NCI-H1105 (cell line): ENCODE results near the gene COPS8.
A peak's percentile ranks its signal among the peaks of the same experiment; 100 is the strongest.

ENCODE experiments used
- DNase-seq: peaks from one replicate; lab custom pipeline; 2025; lab: John Stamatoyannopoulos, UW

COPS8 gene

DNA sequence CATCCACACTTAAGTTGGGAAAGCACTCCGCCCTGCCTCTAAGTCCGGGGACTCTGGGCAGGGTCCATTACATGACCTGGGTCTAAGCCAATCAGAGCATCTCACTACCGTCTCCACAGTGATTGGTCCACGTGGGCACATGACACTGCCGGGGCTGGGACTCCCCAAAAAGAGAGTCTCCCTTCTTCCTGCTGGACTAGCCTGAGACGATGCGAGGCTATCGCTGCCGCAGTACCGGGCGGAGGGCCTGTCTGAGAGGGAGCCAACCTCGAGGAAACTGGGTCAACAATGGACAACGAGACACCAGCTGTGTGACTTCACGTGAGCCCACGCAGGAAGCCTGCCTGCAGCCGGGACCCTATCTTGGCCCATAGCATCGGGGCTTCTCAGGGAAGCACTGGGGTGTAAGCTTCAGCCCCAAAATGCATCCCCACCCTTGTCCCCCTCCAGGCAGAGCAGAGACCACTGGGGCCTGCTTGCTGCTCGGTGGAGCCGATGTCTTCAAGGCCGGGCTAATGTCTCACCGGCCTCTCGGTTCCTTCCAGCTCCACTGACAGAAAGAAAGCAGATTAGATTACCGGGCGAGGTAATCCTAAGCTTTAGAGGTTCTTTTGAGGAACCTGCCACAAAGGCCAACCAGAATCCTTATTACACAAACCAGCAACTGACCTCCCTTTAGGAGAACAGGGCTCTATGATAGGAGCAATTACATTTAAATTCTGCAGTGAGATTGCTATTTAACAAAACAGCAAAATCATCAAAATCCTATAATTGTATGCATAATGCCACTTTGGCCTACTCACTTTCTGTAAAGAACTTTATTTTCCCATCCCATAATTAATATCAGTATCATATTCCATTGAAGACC lies 21.3 kb upstream of the COPS8 start:
- no peak for DNase-seq

DNA sequence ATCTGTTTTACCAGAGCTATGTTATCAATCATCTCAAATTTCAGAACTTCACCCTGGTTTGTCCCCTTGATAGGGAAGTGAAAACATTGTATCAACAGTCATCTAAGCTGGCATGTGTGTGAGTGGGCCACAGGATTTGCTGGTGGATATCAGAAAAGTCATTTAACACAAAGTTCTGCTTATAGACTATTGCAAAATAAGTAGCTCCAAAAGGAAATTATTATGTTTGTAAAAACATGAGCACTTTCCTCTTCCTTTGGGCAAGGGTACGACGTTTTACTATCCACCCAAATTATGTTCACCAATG lies 20.7 kb upstream of the COPS8 start:
- DNase-seq = no peak

DNA sequence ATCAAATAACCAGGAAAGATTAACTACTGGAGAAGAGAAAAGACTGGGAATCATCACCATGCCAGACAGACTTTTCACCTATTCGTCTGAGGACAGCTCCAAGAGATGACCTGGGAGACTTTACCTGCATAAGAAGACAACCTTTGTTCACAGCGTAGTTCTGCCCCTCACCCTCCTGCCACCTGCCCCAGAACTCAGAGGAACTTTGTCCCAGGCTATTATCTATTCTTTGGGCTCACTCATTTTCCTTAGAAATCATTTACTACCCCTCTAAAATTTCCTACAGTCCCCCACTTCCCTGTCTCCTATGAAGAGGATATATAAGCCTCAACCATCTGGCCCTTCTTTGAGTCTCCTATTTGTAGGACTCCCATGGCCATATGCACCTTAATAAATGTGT lies 19.3 kb upstream of the COPS8 start:
- DNase-seq = no peak

DNA sequence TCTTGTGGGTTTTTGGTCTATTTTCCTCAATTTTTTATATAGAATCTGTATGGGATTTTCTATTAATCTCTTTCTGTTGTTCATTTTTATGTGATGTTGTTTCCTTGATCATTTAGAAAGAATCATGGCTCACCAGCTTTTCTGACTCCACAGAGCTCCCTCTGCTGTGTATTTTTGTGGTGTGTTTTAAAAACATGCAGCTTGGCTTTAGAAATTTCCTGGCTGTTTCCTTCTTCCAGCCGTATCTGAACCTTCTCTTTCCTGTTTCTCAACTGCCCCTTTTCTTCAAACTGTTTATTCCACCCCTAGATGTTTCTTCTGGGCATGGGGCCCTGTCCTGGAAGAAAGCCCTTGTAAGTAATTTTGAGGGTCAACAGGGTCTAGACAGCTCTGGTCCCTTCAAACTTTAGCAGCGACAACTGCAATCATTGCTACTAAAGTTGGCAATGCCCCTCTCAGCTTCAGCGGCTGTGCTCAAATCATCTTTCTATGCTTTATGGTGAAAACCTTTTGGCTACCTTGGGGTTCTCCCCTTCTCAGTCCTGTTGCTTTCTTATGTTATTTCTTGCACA lies 17.6 kb upstream of the COPS8 start:
- no peak for DNase-seq

DNA sequence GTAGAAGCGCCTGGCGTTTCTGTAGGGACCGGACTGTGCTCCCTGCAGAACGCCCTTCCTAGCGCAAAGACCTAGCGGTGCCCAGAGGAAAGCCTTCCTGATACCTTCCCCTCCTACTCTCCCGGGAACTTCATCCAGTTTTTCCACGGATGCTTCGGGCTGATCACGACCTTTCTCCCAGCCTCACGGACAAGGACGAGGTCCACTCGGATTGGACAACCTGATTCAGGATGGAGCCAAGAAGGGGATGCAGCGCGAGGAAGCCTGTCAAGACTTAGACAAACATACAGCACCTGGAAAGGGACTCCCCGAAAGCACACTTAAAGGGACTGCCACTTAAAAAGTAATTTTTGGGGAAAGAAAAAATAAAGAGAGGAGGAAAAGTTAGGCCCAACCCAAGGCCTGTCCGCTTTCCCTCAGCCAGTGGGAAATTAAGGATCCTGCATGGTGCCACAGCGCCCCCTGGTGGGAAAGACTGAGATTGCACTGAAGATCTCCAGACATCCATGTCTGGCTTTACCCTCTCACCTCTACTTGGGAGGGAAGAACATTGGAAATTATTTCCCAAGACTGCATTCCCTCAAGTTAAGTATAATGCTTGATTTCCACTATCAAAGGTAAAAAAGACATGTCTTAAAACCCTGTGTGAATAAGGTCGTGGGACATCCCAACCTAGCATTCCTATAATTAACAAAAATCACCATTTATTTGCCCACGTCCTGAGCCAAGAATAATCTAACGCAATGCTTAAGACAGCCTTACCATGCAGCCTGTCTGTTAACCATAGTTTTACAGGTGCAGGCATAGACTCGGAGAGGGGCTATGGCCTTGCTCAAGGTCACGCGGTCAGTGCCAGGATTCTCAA lies 13.4 kb upstream of the COPS8 start:
- DNase-seq = peak; percentile 2

DNA sequence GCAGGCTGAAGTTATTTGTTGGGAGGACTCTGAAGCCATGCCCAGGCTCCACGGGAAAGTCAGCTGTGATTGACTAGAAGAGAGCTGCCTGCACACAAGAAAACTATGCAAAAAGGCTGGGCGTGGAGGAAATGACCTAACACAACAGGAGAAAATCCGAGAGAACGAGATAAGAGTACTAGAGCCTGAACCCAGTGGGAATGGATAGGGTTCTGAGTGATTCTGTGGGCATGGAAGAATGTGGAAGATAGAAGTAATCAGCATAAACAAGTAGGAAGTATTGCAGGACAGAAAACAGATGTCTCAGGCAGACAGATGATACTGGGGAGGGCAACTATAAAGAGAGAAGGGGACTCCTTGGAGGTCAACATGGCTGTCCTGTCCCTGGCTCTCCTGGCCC lies 12.1 kb upstream of the COPS8 start:
- DNase-seq = no peak

DNA sequence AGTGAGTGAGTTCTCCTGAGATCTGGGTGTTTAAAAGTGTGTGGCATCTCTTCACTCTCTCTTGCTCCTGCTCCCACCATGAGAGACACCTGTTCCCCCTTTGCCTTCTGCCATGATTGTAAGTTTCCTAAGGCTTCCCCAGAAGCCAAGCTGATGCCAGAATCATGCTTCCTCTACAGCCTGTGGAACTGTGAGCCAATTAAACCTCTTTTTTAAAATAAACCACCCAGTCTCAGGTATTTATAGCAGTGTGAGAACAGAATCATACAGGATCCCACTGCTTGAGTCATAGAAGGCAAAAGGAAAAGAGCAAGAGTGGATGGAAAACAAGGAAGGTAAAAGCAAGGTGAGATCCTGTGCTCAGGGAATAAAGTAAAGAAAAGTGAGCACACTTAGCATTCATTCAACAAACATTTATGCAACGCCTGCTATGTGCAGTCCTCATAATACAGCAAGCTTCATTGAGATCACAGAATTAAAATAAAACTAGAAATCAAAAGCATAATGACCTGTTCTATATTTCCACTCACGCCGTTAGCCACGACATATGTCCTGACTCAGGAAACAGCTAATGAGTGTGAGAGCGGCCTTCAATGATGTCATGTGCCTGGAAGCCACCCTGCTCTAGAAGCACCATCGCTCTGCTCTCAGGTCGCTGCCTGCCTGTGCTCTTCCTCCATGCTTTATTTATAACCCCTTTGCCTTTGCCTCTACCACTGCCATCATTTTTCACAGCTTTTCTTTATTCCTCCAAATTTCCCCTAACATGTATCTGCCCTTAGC lies 11.3 kb upstream of the COPS8 start:
- DNase-seq = no peak

DNA sequence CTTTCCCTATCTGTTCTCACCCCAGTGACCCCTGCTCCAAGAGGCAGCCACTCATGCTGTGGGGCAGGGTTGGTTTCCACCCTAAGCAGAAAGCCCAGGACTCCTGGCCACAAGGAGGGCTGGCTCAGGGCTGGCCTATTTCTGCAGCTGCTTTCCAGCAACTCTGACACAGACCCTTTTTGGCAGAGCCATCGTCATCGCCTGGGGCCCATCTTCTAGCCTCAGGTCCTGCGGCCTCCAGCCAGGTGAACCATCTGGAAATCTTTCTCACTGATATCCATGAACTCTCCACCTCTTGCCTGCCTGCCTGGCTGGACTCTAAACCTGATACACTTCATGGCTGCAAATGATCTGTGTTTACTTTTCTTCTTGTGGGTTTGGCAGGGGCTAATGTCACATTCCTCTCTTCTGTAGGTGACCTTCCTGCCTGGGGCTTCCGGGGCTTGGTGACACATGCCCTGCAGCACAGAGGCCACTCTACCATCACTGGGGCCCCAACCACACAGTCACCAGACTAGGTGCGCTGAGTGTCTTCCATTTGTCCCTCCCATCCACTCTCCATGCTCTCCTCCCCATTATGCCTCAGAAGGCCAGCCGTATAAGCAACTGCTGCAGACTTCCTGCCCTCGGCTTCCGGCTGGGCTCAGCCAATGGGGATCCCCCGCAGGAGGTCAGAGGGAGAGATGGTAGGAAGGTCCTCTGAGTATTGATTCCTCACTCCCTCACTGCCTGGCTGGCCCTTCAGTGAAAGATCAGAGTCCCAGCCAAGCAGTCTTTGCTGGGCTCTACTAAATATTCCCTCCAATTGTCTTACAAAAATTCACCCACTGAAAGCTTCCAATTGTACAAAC lies 9.7 kb upstream of the COPS8 start:
- no peak for DNase-seq

DNA sequence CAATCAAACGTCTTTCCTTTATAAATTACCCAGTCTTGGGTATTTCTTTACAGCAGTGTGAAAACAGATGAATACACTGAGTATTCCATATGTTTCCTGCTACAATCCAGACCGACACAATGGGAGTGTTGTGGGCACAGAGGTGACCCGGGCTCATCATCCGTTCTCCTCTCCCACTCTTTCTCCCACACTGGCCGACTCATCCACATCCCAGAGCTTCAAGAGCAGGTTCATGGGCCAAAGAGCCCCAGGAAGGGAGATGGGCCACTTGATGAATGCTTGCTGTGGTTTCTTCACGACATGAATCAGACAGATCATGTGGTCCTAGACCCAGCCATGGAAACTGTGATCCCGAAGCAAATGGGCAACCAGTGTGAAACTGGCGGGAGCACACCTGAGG lies 4.1 kb upstream of the COPS8 start:
- DNase-seq = no peak

DNA sequence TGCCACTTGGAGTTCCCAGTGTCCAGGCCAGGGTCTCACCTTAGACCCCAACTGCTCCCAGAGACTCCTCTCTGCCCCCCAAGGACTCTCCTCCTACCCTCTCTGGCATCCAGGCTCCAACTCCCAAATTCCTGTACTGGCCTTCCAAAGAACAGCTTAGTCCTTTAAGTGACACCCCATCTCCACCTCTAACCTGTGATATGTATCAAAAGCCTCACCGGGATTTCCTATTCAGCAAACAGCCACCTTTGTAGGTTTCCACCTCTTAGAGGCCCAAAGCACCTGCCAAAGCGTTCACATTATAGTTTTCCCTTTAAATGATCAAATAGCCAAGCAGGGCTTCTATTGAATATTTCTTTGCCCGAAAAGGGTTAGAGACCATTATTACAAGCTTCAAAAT lies 2.7 kb upstream of the COPS8 start:
- no peak for DNase-seq

DNA sequence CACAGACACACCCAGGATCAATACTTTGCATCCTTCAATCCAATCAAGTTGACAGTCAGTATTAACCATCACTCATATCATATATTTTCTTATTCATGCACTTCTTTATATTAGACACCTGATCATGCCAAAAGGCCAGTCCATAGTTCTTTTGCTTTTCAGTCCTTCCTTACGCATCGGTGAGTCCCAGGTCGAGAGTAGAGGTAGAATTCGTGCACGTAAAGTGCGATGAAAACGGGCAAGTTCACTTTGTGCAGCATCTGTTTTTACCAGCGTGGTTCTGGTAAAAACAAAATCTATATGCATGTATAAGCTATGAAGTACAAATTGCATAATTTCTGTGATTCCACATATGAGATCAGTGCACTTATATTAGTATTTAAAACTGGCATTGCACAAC lies 1.2 kb upstream of the COPS8 start:
- DNase-seq = no peak

DNA sequence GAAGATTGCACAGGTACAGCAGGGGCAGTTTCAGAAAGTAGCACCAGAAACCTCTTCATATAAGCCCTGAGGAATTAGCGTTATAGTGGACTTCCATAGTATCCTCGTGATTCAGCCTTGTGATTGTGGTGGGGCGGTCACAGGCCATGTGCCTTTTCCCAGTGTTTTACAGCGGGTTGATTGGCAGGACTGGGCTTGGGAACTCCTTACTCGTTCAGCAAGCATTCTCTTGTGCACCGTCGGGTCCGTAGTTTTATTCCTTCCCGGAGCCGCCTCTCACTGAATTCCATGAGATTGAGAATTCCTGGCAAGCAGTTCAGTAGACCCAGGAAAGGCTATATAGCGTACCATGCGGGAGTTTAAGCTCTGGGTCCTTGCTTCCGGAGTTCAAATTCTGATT lies 5.2 kb downstream of the COPS8 start:
- no peak for DNase-seq

DNA sequence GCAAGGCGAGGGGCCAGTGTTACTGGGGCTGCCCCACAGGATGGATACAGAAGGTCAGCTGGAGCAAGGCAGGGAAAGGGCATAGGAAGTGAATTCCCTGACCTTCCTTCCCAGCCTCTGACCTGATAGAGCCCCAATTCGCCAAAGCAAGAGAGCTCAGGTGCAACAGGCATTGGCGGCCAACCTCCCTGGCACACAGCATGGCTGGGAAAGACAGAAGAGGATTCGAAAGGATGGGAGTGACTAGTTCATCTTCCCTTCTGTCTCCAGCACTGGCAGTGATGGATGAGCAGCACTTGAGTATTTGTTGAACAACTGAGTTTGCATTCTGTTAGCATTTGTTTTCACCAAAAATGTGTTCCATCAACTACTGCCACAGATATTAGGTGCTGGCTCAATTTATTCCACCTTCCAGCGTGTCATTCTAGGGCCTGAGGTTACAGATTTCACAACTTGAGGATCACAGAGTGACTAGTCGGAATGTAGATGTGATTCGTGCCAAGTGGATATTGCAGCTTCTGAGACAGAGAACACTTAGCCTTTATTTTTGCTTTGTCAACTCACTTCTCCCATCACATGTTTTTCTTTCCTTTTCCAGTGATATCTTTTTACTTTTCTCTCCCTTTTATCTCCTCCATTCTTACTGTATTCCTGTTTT lies 6.2 kb downstream of the COPS8 start:
- DNase-seq = no peak

DNA sequence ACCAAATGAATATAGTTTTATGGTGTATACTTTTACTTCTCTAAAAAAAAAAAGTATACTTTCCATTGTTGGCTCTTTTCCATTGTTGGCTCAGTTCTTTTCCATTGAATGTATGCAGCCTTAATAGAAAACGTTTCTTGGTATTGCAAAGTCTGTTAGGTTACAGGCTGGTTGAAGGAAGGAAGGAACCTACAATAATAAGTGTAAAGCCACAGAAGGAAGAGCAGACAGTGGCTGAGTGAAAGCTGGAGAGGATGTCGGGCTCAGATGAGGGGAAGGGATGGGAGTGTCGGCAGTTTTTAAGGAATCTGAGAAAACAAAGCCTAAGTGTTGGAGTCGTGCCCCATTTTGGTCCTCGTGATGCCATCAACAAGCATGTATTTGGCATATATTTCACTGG lies 6.8 kb downstream of the COPS8 start:
- DNase-seq = no peak

DNA sequence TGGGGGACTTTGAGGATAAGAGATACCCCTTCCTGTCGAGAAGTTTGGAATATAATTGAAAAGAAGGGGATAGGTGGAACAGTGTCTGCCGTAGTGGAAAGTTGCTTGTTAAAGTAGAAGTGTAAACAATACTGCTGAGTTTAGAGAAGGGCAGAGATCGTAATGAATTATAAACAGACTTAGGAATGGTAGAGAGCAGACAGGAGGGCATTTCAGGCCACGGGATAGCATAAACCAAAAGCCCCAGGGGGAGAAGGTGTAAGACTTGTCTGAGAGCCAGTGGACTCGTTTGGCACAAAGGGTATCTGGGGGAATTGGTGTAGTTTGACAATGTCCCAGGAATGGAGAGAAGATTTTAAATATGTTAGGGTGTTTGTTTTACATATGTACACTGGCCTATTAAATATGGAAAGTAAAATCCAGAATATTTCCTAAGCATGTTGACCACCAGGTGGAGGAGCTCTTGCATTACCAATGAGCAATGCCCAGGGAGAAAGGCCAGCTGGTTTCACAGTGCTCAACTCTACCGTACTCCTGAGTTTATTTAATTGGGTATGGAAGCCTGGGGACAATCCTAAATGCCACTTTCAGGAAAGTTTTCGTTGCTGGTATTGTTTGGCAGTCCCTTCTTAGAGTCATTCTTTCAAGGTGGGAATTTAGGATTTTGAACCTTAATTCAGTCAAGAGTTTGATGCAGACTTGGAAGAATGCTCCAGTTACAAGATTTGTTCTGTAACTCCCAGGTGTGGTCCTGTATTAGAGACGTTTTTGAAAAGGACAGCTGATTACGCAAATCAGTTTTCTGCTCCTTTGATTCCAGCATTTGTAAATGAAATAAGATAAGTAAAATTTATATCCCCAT lies 7.5 kb downstream of the COPS8 start:
- peak; percentile 30 for DNase-seq

DNA sequence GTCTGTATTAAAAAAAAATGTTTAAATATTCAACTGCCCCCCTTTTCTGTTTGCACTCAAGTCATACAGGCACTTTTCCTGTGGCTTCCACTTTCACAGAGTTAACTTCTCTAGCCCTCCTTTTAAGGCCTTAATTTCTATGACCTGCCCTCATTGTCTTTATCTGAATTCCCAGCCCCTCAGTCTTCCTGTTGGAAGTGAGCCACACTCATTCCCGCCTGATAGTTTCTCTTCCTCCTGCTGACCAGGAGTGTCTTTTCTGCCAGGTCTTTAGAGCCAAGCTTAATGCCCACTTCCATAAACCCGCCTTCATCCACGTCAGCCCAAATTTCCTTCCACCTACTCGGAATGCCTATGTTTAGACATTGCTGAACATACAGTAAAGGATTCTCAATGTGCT lies 10.5 kb downstream of the COPS8 start:
- no peak for DNase-seq

DNA sequence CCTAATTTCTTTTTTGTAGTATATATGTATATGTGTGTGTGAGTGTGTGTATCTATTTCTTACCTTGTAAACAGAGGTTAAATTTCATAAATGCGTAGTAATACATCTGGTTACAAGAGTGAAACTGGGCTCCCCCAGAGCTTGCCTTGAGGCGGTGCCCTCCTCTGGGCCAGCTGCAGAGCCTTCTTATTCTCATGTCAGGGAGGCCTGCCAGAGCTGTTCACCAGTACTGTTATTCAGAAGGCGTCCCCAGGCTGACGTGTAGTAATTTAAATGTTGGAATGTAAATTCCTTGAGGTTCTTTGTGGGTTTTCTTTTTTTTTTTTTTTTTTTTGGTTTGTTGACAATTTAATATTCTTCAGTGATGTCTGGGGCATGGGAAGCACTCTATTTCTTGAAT lies 11.2 kb downstream of the COPS8 start:
- DNase-seq = no peak

DNA sequence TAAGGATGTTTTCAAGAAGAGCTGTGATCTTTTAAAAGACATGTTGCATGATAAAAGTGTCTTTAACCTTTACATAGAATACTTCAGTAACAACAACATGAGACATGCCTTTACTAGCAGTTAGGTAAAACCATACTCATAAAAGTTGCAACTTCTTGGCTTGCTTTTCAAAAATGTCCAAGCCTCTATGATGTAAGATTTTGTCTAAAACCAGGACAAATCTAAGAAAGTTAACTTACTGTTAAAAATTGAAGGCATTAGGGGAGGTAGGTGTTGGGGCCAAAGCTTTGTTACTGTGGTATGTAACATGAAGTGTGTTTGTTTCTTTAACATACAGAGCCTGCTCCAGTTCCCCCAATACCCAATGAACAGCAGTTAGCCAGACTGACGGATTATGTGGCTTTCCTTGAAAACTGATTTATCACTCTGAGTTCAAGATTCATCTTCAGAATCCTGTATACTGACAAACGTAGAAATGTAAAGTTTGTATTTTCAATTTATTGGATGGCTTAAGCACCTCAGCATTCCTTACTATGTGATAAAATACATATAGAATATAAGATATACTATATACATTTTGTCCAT lies 11.7 kb downstream of the COPS8 start:
- no peak for DNase-seq

DNA sequence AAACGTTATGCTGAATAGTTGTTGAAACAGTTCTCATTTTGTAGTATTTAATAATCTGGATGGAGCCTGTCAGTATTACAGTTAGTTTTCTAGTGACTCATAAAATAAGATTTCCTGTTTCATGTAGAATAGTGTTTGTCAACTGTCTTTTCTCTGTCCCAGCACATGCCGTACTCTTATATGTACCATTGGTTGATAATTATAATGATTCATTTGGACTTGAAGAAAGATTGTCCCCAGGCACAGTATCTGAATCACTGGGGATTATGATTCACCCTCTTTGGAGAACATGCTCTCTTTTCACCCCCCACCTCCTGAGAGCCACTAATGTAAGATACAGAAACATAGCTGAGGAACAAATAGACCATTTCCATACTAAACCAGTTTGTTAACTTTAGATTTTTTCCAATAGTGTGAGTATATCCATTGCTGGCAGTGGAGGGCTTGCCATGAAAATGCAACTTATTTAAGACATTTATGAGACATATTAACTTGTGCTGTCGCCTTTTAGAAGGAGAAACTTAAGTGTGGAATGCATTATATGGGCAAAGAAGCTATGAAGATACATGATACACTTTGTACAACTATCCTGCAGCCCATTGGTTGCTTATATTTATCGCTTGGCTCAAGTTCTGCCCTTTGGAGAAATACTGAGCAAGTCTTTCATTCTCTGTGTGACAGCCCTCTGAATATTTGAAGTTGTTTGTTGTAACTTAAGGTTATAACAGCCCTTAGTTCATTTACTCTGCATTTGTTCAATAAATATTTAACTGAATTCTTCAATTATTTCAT lies 12.4 kb downstream of the COPS8 start:
- DNase-seq = no peak
